ENCODE data around the gene MKNK1. TPM values are rescaled to one million over a fixed set of nuclear protein-coding genes. Genes with fewer than 3 reads are reported as not detected.

MKNK1 gene
- total RNA-seq, 1 experiment from 2014 or later: 12.9 TPM

DNA sequence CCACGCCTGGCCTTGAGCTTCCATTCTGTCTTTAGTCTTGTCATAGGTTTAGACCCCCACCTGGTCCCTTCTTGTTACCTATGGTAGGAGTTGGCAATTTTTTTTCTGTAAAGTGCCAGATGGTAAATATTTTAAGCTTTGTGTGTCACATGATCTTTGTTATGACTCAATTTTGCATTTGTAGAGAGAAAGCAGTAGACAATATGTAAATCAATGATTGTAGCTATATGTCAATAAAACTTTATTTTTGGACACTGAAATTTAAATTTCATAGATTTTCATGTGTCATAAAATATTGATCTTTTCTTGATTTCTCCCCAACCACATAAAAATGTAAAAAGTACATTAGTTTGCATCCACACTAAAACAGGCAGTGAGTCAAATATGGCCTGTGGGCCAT, 8.0 kb downstream of the MKNK1 start:
- Histone ChIP-seq H3K27me3 (ENCODE audit: insufficient read depth, low read length) (no peaks in the 10 kb centered on the region), H3K27ac (ENCODE audit: insufficient read length, low read depth, low read length) (no peak overlapping the region), H3K4me2 (ENCODE audit: insufficient read depth, insufficient read length, low read length) (no peak overlapping the region), H2BK20ac (ENCODE audit: low read depth, low read length, poor library complexity, severe bottlenecking) (no peak overlapping the region), H2AK5ac (ENCODE audit: insufficient read length, low read length) (no peak overlapping the region), H3K79me1 (ENCODE audit: insufficient read depth, low read depth, low read length, poor library complexity, severe bottlenecking) (no peaks in the 10 kb centered on the region), H4K20me1 (ENCODE audit: control insufficient read depth, insufficient read depth, insufficient read length) (no peaks in the 10 kb centered on the region), H3K4me1 (ENCODE audit: insufficient read depth, low read length) (no peaks in the 10 kb centered on the region; the same call in 1 of the 2 replicates), H2AFZ (ENCODE audit: low read length) (no peak overlapping the region), H3K9ac (ENCODE audit: extremely low read depth, insufficient read length, low read length) (no peak overlapping the region), H4K8ac (replicated peaks; ENCODE audit: insufficient read length, low read depth, low read length) (no peak overlapping the region), H4K91ac (ENCODE audit: insufficient read length, low read depth, low read length) (no peak overlapping the region), H2BK12ac (ENCODE audit: insufficient read length, low read depth, low read length) (no peak overlapping the region), H3K79me2 (ENCODE audit: insufficient read depth, low read length) (no peaks in the 10 kb centered on the region), H3T11ph (ENCODE audit: low read length) (no peak overlapping the region), H3K14ac (ENCODE audit: insufficient read depth, low read length) (no peak overlapping the region), H4K5ac (ENCODE audit: insufficient read length, low read depth, low read length) (no peak overlapping the region), H3K18ac (ENCODE audit: insufficient read length, low read depth, low read length) (no peak overlapping the region), H2BK120ac (ENCODE audit: low read depth, low read length, poor library complexity, severe bottlenecking) (no peak overlapping the region), H3K23me2 (ENCODE audit: insufficient read length, low read depth, low read length, poor library complexity, severe bottlenecking) (no peaks in the 10 kb centered on the region), H3K4ac (ENCODE audit: low read depth, low read length) (no peak overlapping the region), H3K23ac (ENCODE audit: insufficient read length, low read depth, low read length) (no peak overlapping the region), H3K9me3 (ENCODE audit: control insufficient read depth, low read depth, low read length) (no peaks in the 10 kb centered on the region), H2BK15ac (ENCODE audit: low read depth, low read length) (no peak overlapping the region), H3K56ac (ENCODE audit: insufficient read length, low read depth, low read length) (no peak overlapping the region), H2BK5ac (ENCODE audit: insufficient read length, low read length) (no peak overlapping the region)
- no peak for DNase-seq
- Mint-ChIP-seq H3K27ac (no peak overlapping the region), H3K36me3 (ENCODE audit: insufficient read depth in 1 of 3, low read depth in 3 of 3) (peaks cover 0 to 25% (median 0%) of the 10 kb centered on the region in 3 experiments; a peak in 5 of 7 replicates), H3K9me3 (no peaks in the 10 kb centered on the region), H3K4me1 (peaks cover 0 to 5% of the 10 kb centered on the region in 2 experiments; a peak in 1 of 4 replicates), H3K4me3 (no peak overlapping the region), H3K27me3 (ENCODE audit: low read depth) (no peaks in the 10 kb centered on the region)
- WGBS (ENCODE audit: extremely low coverage, insufficient read length, low lambda C conversion rate): no CpG with 5 or more reads among the region's 1 CpG
- TF ChIP-seq, protein P1, sequence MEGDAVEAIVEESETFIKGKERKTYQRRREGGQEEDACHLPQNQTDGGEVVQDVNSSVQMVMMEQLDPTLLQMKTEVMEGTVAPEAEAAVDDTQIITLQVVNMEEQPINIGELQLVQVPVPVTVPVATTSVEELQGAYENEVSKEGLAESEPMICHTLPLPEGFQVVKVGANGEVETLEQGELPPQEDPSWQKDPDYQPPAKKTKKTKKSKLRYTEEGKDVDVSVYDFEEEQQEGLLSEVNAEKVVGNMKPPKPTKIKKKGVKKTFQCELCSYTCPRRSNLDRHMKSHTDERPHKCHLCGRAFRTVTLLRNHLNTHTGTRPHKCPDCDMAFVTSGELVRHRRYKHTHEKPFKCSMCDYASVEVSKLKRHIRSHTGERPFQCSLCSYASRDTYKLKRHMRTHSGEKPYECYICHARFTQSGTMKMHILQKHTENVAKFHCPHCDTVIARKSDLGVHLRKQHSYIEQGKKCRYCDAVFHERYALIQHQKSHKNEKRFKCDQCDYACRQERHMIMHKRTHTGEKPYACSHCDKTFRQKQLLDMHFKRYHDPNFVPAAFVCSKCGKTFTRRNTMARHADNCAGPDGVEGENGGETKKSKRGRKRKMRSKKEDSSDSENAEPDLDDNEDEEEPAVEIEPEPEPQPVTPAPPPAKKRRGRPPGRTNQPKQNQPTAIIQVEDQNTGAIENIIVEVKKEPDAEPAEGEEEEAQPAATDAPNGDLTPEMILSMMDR (conservative IDR thresholded peaks at IDR 0.05): no peak

Data from H9 (cell line).